ENCODE results near the gene SOX9.
"Not testable (repeated sequence)": the region's sequence is repeated elsewhere in the genome, so short reads cannot be mapped to it uniquely, and the experiment has no call there.

The SOX9 gene

GRCh38 chr17:72137161-72137560 is 16.3 kb downstream of the SOX9 start:
- H3K4me3 ChIP-seq (ENCODE audit: low read length): no peak overlapping the region
- TF ChIP-seq CTCF (IDR thresholded peaks at IDR 0.05; ENCODE audit: insufficient read depth, low read depth, low read length, missing control alignments): no peak
- DNase-seq (ENCODE audit: low read depth): no peak

- DNase-seq (ENCODE audit: low read depth): peak; percentile 86
- H3K4me3 ChIP-seq (ENCODE audit: low read length): no peak overlapping the region
- TF ChIP-seq CTCF (IDR thresholded peaks at IDR 0.05; ENCODE audit: insufficient read depth, low read depth, low read length, missing control alignments): no peak
Observed at GRCh38 chr17:72139212-72139611, 18.4 kb downstream of the SOX9 start.

- DNase-seq (ENCODE audit: low read depth): no peak
- no peak for TF ChIP-seq CTCF (IDR thresholded peaks at IDR 0.05; ENCODE audit: insufficient read depth, low read depth, low read length, missing control alignments)
- H3K4me3 ChIP-seq (ENCODE audit: low read length): no peak overlapping the region
Observed at GRCh38 chr17:72141336-72141735, 20.5 kb downstream of the SOX9 start.

GRCh38 chr17:72142097-72142496 is 21.3 kb downstream of the SOX9 start:
- DNase-seq (ENCODE audit: low read depth); H3K4me3 ChIP-seq (ENCODE audit: low read length): not testable (repeated sequence)

GRCh38 chr17:72142614-72143013 is 21.8 kb downstream of the SOX9 start:
- H3K4me3 ChIP-seq (ENCODE audit: low read length): no peak overlapping the region
- TF ChIP-seq CTCF (IDR thresholded peaks at IDR 0.05; ENCODE audit: insufficient read depth, low read depth, low read length, missing control alignments): no peak
- DNase-seq (ENCODE audit: low read depth): no peak

- no peak for TF ChIP-seq CTCF (IDR thresholded peaks at IDR 0.05; ENCODE audit: insufficient read depth, low read depth, low read length, missing control alignments)
- DNase-seq (ENCODE audit: low read depth): no peak
- no peak overlapping the region for H3K4me3 ChIP-seq (ENCODE audit: low read length)
Observed at GRCh38 chr17:72143245-72143644, 22.4 kb downstream of the SOX9 start.

- DNase-seq (ENCODE audit: low read depth): no peak
Observed at GRCh38 chr17:72144101-72144500, 23.3 kb downstream of the SOX9 start.

More at GRCh38 chr17:72144101-72144500, 23.3 kb downstream of the SOX9 start:
- no peak for TF ChIP-seq CTCF (IDR thresholded peaks at IDR 0.05; ENCODE audit: insufficient read depth, low read depth, low read length, missing control alignments)
- H3K4me3 ChIP-seq (ENCODE audit: low read length): no peak overlapping the region

Measured in epithelial cell of esophagus (primary cell).